GM12872 (cell line): ENCODE results near the gene BLMH.

Experiments used
- TF ChIP-seq, protein P1 (sequence below): IDR thresholded peaks from 3 replicates; pipeline ENCODE4 v1.5.1; 2011; ENCODE audit warnings: low read depth, mild to moderate bottlenecking, low read length, moderate library complexity; ENCODE audit not compliant: insufficient read depth

The BLMH gene

DNA sequence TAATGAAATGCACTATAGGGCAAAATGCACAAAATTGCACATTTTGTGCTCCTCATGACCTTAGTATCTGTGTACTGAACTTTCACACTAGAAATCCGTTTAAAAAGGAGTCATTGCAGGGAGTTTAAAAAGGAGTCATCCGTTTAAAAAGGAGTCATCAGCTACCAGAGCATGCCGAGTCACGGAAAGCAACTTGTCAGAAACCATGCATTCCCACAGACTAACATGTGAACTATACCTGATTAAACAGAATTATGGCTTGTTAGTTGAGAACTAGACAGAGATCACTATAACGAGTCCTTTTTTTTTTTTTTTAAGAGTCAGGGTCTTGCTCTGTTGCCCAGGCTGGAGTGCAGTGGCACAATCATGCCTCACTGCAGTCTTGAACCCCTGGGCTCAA, 92.1 kb downstream of the BLMH start:
- TF ChIP-seq, protein P1, sequence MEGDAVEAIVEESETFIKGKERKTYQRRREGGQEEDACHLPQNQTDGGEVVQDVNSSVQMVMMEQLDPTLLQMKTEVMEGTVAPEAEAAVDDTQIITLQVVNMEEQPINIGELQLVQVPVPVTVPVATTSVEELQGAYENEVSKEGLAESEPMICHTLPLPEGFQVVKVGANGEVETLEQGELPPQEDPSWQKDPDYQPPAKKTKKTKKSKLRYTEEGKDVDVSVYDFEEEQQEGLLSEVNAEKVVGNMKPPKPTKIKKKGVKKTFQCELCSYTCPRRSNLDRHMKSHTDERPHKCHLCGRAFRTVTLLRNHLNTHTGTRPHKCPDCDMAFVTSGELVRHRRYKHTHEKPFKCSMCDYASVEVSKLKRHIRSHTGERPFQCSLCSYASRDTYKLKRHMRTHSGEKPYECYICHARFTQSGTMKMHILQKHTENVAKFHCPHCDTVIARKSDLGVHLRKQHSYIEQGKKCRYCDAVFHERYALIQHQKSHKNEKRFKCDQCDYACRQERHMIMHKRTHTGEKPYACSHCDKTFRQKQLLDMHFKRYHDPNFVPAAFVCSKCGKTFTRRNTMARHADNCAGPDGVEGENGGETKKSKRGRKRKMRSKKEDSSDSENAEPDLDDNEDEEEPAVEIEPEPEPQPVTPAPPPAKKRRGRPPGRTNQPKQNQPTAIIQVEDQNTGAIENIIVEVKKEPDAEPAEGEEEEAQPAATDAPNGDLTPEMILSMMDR: no peak
